SK-N-SH (cell line): ENCODE data around the gene POFUT2. TPM values are rescaled to one million over a fixed set of nuclear protein-coding genes. Genes with fewer than 3 reads are reported as not detected.

Source experiments
- CTCF ChIA-PET: fragments of 300-600, 350-600 bp; formaldehyde crosslinking; extraction: SDS; loops from one replicate; lab custom pipeline; 2021; lab: Yijun Ruan, JAX
- POLR2A ChIA-PET: fragments of 350-600 bp; sonication (Branson Sonifier 250); formaldehyde crosslinking; extraction: SDS; loops from one replicate; lab custom pipeline; 2020; ENCODE audit warnings: antibody characterized with exemption, inconsistent platforms; lab: Yijun Ruan, JAX
- DNase-seq: peaks from one replicate; pipeline ENCODE4 v3.0.0; 2012
- H2AFZ ChIP-seq: fragments of 200-600 bp; sonication (generic); 2 replicates; pipeline ENCODE4 v1.8.1; 2016; ENCODE audit warnings: antibody characterized with exemption, mild to moderate bottlenecking, low read depth
- H3F3A ChIP-seq: fragments of 200-600 bp; sonication (generic); replicated peaks from 2 replicates; pipeline ENCODE3; 2016; ENCODE audit warnings: antibody characterized with exemption, mild to moderate bottlenecking; ENCODE audit not compliant: insufficient read depth
- H3K27ac ChIP-seq, 2 experiments: fragments of 200-500 bp in 1 of 2; fragments of 200-600 bp in 1 of 2; sonication (Bioruptor generic) in 1 of 2; sonication (generic), shearing (Covaris generic) in 1 of 2; 2 replicates each; pipeline versions ENCODE4 v1.5.1 to v1.6.1; 2014 to 2016; ENCODE audit warnings: low read depth in 2 of 2, inconsistent platforms in 1 of 2, low read length in 1 of 2, mild to moderate bottlenecking in 1 of 2, mixed read lengths in 1 of 2
- H3K27me3 ChIP-seq: fragments of 200-600 bp; sonication (generic), shearing (Covaris generic); 2 replicates; pipeline ENCODE4 v1.6.1; 2016; ENCODE audit warnings: mixed run types; ENCODE audit not compliant: insufficient read depth
- H3K36me3 ChIP-seq, 2 experiments: fragments of 200-500 bp in 1 of 2; fragments of 200-600 bp in 1 of 2; sonication (Bioruptor generic) in 1 of 2; sonication (generic) in 1 of 2; replicated peaks in 1 of 2; 2 replicates each; pipeline versions ENCODE3 to v1.5.1; 2014 to 2016; ENCODE audit warnings: low read length in 1 of 2, mild to moderate bottlenecking in 1 of 2; ENCODE audit not compliant: insufficient read depth in 2 of 2, control insufficient read depth in 1 of 2
- H3K4me1 ChIP-seq, 2 experiments: fragments of 200-500 bp in 1 of 2; fragments of 200-600 bp in 1 of 2; sonication (Bioruptor generic) in 1 of 2; sonication (generic), shearing (Covaris generic) in 1 of 2; 2 replicates each; pipeline versions ENCODE4 v1.5.1 to v1.6.1; 2014 to 2016; ENCODE audit warnings: low read depth in 1 of 2, low read length in 1 of 2, mixed run types in 1 of 2; ENCODE audit not compliant: insufficient read depth in 2 of 2, control insufficient read depth in 1 of 2
- H3K4me2 ChIP-seq: fragments of 200-600 bp; sonication (generic), shearing (Covaris generic); 2 replicates; pipeline ENCODE4 v1.6.1; 2017; ENCODE audit warnings: mixed run types
- H3K4me3 ChIP-seq, 2 experiments: fragments of 200-500 bp in 1 of 2; fragments of 200-600 bp in 1 of 2; sonication (Bioruptor generic) in 1 of 2; sonication (generic), shearing (Covaris generic) in 1 of 2; 2 replicates each; pipeline versions ENCODE4 v1.5.1 to v1.8.1; 2014 to 2016; ENCODE audit warnings: low read depth in 2 of 2, inconsistent platforms in 1 of 2, low read length in 1 of 2, mild to moderate bottlenecking in 1 of 2, mixed read lengths in 1 of 2, moderate library complexity in 1 of 2
- H3K79me2 ChIP-seq: fragments of 200-600 bp; sonication (generic); 2 replicates; pipeline ENCODE4 v1.8.1; 2017; ENCODE audit warnings: mild to moderate bottlenecking; ENCODE audit not compliant: insufficient read depth
- H3K9ac ChIP-seq: fragments of 200-600 bp; sonication (generic); 2 replicates; pipeline ENCODE4 v1.6.1; 2017; ENCODE audit warnings: mixed run types
- H3K9me2 ChIP-seq: fragments of 200-600 bp; sonication (generic); 2 replicates; pipeline ENCODE4 v1.6.1; 2017; ENCODE audit warnings: mixed run types
- H3K9me3 ChIP-seq: fragments of 200-600 bp; sonication (generic); 2 replicates; pipeline ENCODE4 v1.6.1; 2017; ENCODE audit warnings: mixed run types, mild to moderate bottlenecking, moderate library complexity
- H4K20me1 ChIP-seq: fragments of 200-600 bp; sonication (generic); 2 replicates; pipeline ENCODE4 v1.6.1; 2017; ENCODE audit warnings: mild to moderate bottlenecking, mixed run types; ENCODE audit not compliant: insufficient read depth
- EZH2phosphoT487 ChIP-seq: fragments of 200-600 bp; sonication (generic); IDR thresholded peaks from 2 replicates; pipeline ENCODE4 v1.6.1; 2017; ENCODE audit warnings: low read depth, mixed run types, mild to moderate bottlenecking, antibody characterized with exemption, moderate library complexity, borderline replicate concordance
- FOXM1 ChIP-seq: IDR thresholded peaks from 2 replicates; pipeline ENCODE4 v1.4.0; 2012; ENCODE audit warnings: low read depth, mild to moderate bottlenecking
- GABPA ChIP-seq: IDR thresholded peaks from 2 replicates; pipeline ENCODE4 v1.4.0; 2012; ENCODE audit warnings: low read depth, mild to moderate bottlenecking
- GATA2 ChIP-seq: sonication (generic); formaldehyde crosslinking; IDR thresholded peaks from 2 replicates; pipeline ENCODE4 v1.5.0; 2020; ENCODE audit warnings: mild to moderate bottlenecking, missing genetic modification reagents
- NFIC ChIP-seq: IDR thresholded peaks from 2 replicates; pipeline ENCODE4 v1.4.0; 2012; ENCODE audit warnings: borderline replicate concordance
- POLR2AphosphoS5 ChIP-seq: IDR thresholded peaks from 2 replicates; pipeline ENCODE4 v1.6.1; 2012; ENCODE audit warnings: low read depth, low read length
- RAD21 ChIP-seq: IDR thresholded peaks from 2 replicates; pipeline ENCODE4 v1.6.1; 2012; ENCODE audit warnings: mild to moderate bottlenecking, low read length
- SIN3A ChIP-seq: IDR thresholded peaks from 2 replicates; pipeline ENCODE4 v1.6.1; 2012; ENCODE audit warnings: low read depth, mild to moderate bottlenecking, low read length, moderate library complexity, borderline replicate concordance
- TCF12 ChIP-seq: IDR thresholded peaks from 2 replicates; pipeline ENCODE4 v1.4.0; 2012
- WGBS: methylation state at CpG from one replicate; pipeline ENCODE4 v1.1.6; 2017; ENCODE audit warnings: low lambda C conversion rate; 5-methylcytosine and 5-hydroxymethylcytosine counted together
- polyA plus RNA-seq, 3 experiments: library from polyadenylated mRNA; depleted of rRNA; stranded (reverse); fragments of >200 nt; gene quantifications; 2 replicates each; pipeline ENCODE4 v1.2.3, GENCODE V29; 2012
- TF ChIP-seq, protein P1 (sequence below): IDR thresholded peaks from 2 replicates; pipeline ENCODE4 v1.6.1; 2012; ENCODE audit warnings: mild to moderate bottlenecking, low read depth, low read length, moderate library complexity
- TF ChIP-seq, protein P2 (sequence below): IDR thresholded peaks from 2 replicates; pipeline ENCODE4 v1.4.0; 2012; ENCODE audit warnings: low read depth
- TF ChIP-seq, protein P3 (sequence below): fragments of 200-600 bp; sonication (generic); IDR thresholded peaks from 2 replicates; pipeline ENCODE4 v1.6.1; 2017; ENCODE audit warnings: antibody characterized with exemption, mild to moderate bottlenecking, moderate library complexity

The POFUT2 gene
- polyA plus RNA-seq, 1 of the 3 experiments (the other 2 are of a cell fraction): 53.3 TPM

DNA sequence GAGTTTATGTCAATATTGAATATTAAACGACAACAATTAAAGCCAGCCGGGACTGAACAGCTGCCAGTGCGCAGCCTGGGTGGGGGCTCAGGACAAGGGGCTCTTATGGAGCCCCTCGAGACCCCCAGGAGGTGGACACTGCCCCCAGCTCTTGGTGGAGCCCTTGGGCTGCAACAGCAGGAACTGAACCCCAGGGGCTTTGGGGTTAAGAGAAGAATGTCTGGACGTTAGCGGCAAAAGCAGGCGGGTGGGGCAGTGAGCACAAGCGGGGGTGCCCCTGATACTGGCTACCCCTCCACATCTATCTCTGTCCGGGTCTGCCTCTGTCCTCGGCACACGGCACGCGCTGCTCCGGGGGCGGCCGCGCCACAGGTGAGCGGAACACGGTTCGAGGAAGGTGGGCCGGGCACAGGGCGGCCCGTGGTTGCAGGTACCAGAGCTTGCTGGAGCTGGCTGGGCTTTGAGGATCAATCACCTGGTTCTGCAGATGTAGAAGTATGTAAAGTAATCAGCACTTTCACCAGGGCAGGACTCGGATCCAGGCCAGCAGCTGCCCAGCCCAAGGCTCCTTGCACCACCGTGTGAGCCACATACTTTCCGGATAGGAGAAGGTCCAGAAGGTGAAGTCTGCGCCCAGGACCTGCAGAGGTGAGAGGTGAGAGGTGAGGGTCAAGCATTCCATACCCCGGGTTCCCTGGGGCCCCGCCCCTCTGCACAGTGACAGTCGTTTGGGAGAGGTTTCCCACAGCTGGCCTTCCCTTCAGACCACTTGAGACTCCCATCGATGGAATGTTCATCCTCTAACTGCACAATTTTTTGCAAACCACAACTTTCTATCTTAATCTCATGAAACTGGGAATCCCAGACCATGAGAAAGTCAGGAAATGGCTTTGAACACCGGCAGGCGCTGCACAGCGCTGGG, 12.4 kb upstream of the POFUT2 start:
- no peak overlapping the region for H3K4me3 ChIP-seq
- no peak overlapping the region for H3K9ac ChIP-seq
- H3K4me1 ChIP-seq: peaks cover 6 to 13% of the 10 kb centered on the region in 2 experiments; a peak in 1 of 4 replicates
- peak overlapping the region in 1 of 2 experiments; percentile 75; a peak in 2 of 4 replicates for H3K27ac ChIP-seq
- no peak for DNase-seq
- H3K79me2 ChIP-seq: peaks cover 32% of the 10 kb centered on the region
- H3K9me2 ChIP-seq: no peaks in the 10 kb centered on the region
- no peak overlapping the region; the same call in 1 of the 2 replicates for H3K4me2 ChIP-seq
- CTCF ChIA-PET: interaction anchor here (1.0 to 4.0 kb wide), 5 partner anchors 9 to 160 kb away, joined by 3 to 14 read pairs (median 4); no protein-coding TSS in a partner anchor
- no peak for TF ChIP-seq RAD21
- TF ChIP-seq GATA2 (CRISPR knock-in tag): no peak
- TF ChIP-seq FOXM1: no peak
- no peak for TF ChIP-seq NFIC
- TF ChIP-seq, protein P1, sequence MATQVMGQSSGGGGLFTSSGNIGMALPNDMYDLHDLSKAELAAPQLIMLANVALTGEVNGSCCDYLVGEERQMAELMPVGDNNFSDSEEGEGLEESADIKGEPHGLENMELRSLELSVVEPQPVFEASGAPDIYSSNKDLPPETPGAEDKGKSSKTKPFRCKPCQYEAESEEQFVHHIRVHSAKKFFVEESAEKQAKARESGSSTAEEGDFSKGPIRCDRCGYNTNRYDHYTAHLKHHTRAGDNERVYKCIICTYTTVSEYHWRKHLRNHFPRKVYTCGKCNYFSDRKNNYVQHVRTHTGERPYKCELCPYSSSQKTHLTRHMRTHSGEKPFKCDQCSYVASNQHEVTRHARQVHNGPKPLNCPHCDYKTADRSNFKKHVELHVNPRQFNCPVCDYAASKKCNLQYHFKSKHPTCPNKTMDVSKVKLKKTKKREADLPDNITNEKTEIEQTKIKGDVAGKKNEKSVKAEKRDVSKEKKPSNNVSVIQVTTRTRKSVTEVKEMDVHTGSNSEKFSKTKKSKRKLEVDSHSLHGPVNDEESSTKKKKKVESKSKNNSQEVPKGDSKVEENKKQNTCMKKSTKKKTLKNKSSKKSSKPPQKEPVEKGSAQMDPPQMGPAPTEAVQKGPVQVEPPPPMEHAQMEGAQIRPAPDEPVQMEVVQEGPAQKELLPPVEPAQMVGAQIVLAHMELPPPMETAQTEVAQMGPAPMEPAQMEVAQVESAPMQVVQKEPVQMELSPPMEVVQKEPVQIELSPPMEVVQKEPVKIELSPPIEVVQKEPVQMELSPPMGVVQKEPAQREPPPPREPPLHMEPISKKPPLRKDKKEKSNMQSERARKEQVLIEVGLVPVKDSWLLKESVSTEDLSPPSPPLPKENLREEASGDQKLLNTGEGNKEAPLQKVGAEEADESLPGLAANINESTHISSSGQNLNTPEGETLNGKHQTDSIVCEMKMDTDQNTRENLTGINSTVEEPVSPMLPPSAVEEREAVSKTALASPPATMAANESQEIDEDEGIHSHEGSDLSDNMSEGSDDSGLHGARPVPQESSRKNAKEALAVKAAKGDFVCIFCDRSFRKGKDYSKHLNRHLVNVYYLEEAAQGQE: no peak
- TF ChIP-seq GABPA: no peak
- no peak for TF ChIP-seq TCF12
- TF ChIP-seq EZH2phosphoT487: no peak
- TF ChIP-seq SIN3A: no peak
- TF ChIP-seq, protein P2, sequence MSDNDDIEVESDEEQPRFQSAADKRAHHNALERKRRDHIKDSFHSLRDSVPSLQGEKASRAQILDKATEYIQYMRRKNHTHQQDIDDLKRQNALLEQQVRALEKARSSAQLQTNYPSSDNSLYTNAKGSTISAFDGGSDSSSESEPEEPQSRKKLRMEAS: no peak
- TF ChIP-seq POLR2AphosphoS5: no peak
- TF ChIP-seq, protein P3, sequence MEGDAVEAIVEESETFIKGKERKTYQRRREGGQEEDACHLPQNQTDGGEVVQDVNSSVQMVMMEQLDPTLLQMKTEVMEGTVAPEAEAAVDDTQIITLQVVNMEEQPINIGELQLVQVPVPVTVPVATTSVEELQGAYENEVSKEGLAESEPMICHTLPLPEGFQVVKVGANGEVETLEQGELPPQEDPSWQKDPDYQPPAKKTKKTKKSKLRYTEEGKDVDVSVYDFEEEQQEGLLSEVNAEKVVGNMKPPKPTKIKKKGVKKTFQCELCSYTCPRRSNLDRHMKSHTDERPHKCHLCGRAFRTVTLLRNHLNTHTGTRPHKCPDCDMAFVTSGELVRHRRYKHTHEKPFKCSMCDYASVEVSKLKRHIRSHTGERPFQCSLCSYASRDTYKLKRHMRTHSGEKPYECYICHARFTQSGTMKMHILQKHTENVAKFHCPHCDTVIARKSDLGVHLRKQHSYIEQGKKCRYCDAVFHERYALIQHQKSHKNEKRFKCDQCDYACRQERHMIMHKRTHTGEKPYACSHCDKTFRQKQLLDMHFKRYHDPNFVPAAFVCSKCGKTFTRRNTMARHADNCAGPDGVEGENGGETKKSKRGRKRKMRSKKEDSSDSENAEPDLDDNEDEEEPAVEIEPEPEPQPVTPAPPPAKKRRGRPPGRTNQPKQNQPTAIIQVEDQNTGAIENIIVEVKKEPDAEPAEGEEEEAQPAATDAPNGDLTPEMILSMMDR: no peak
- no peak overlapping the region for H2AFZ ChIP-seq
- H3K27me3 ChIP-seq: no peaks in the 10 kb centered on the region
- POLR2A ChIA-PET: no interaction called here
- no peaks in the 10 kb centered on the region for H4K20me1 ChIP-seq
- WGBS: 90% methylated on average over 30 of the region's 34 CpGs
- peaks cover 3% of the 10 kb centered on the region; the same call in 1 of the 2 replicates for H3K9me3 ChIP-seq
- peaks cover 13% of the 10 kb centered on the region for H3F3A ChIP-seq
- no peaks in the 10 kb centered on the region for H3K36me3 ChIP-seq
